ENCODE data around the gene ARHGEF16.

Gene ARHGEF16

GRCh38 chr1:3501856-3502640 lies 47.6 kb downstream of the ARHGEF16 start:
- FAIRE-seq (no peak), DNase-seq (ENCODE audit: low spot score) (no peak)

DNA sequence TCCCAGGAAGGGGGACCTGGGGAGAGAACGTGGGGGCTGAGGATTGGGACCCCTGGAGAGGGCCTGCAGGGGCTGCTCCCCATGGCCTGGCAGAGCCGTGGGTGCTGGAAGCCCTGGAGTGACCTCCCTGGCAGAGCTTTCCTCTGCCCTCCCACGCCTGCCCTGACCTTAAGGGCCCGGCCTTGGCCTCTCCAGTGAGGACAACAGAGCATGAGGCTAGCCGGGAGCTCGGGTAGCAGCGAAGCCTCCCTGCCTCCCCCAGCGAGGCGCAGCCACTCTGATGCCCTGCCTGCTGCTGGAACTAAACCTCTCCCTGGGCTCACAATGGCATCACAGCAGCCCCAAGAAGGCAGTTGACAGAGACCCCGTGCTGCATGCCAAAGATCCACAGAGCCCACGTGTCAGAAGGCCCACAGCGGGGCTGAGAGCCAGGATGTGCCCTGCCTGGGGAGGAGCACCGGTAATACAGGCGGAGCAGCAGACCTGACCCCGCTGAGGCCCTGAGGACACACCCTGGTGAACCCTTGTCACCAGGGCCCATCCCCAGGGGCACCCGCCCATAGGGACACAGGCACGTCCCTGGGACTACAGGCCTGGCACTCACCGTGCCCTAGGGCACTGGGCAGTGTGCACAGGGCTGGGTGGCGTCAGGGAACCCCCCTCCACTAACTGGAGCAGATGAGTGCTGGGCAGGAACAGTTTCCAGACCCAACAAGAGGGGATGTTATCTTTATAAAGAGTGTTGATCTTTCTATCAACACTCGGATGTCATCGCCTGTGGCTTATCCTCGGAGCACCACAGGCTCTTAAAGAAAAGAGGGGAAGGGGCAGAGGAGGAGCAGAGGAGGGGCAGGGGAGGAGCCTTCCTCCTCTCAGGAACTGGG lies 48.4 kb downstream of the ARHGEF16 start:
- FAIRE-seq (no peak), DNase-seq (ENCODE audit: low spot score) (no peak)

- no peak for FAIRE-seq
- no peak for DNase-seq (ENCODE audit: low spot score)
These were observed 49.0 kb downstream of the ARHGEF16 start for GRCh38 chr1:3503525-3503886.

- peak; percentile 93 for FAIRE-seq
- peak; percentile 97 for DNase-seq (ENCODE audit: low spot score)
These were observed 49.8 kb downstream of the ARHGEF16 start for GRCh38 chr1:3504151-3504821.

DNA sequence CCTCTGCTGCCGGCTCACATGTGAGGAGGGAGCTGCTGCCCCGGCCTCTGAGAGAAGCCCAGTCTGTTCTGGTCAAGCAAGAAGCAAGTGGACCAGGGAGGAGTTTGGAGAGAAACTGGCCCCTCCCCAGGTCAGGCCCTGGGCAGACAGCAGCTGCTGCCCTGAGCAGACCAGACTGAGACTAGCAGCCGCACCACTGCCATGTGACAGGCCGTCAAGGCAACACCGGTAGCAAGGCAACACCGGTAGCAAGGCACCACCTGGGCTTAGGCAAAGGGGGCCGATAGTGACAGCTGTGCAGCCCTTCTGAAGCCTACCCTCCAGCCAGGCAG lies 50.3 kb downstream of the ARHGEF16 start:
- no peak for FAIRE-seq

DNA sequence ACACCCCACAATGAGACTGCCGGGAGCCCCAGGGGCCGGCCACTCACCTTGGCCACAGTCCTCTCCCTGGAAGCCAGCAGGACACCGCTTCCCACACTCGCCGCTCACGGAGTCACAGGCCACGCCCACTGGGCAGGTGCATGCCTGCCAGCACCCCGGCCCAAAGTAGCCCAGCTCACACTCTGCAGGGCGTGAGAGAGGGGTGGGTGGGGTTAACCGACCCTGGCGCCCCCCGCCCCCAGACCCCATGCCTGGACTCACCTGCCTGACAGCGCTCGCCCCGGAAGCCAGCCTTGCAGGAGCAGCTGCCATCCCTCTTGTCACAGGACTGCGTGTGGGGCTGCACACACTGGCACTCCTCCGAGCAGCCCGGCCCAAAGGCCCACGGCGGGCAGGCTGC lies 50.7 kb downstream of the ARHGEF16 start:
- DNase-seq (ENCODE audit: low spot score), result no peak
- FAIRE-seq, result no peak

More for the DNA sequence above, 50.3 kb downstream of the ARHGEF16 start:
- DNase-seq (ENCODE audit: low spot score), result peak; percentile 36

GRCh38 chr1:3506041-3506440 lies 51.6 kb downstream of the ARHGEF16 start:
- FAIRE-seq, result no peak
- DNase-seq (ENCODE audit: low spot score), result no peak

- FAIRE-seq (no peak), DNase-seq (ENCODE audit: low spot score) (no peak)
These were observed 52.5 kb downstream of the ARHGEF16 start for GRCh38 chr1:3506943-3507342.

DNA sequence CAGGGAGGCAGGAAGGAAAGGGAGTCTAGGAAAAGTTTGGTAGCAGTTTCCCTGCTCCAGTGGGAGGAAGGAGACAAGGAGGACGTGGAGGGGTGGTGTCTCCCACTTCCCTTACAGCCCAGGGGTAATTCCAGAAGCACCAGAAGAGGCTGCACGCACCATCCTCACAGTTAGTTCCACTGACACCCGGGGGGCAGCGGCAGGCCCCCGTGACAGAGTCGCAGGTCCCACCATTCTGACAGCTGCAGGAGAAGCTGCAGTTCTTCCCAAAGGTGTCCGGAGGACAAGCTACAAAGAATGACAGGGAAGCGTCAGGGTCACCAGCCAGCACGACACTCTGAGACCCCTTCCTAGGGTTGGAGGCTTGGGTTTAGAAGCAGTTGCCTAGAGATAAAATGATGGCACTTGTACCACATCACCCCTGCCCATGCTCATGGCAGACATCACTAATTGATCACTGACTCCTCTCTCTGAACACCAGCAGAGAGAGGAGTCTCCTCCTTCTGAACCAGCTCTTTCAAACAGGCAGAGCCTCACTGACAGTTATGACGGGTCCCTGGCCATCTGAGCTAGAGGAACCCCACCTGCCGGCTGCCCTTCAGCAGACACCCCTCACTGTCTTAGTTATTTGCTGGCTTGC lies 53.3 kb downstream of the ARHGEF16 start:
- no peak for DNase-seq (ENCODE audit: low spot score)
- no peak for FAIRE-seq

DNA sequence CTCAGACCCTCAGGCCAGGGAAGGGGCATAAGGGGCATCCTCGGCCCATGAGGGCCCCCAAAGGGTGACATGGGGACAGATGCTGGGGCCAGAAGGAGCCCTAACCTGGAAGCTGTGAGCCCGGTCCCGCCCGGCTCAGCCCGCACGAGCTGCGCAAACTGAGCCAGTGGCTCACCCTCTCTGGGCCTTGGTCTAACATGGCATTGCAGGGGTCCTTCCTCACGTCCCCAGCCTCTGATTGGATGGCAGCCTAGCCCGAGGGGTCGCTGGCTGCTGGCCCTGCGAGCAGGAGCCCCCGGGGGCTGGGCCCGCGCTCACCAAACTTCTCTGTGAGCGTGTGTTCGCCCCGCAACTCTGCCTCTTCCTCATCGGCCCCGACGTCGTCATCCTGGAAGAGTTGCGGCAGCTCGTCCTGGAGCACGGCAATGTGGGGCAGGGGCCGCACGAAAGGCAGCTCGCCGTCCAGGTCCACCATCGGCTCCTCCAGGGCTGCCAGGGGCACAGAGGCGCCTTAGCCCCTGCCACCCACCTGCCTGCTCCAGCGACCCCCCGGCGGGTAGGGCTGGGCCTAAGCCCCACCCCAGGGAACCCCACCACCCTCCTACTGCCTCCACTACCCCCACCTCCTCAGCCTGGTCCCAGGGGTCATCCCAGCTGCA lies 54.4 kb downstream of the ARHGEF16 start:
- no peak for FAIRE-seq
- no peak for DNase-seq (ENCODE audit: low spot score)

DNA sequence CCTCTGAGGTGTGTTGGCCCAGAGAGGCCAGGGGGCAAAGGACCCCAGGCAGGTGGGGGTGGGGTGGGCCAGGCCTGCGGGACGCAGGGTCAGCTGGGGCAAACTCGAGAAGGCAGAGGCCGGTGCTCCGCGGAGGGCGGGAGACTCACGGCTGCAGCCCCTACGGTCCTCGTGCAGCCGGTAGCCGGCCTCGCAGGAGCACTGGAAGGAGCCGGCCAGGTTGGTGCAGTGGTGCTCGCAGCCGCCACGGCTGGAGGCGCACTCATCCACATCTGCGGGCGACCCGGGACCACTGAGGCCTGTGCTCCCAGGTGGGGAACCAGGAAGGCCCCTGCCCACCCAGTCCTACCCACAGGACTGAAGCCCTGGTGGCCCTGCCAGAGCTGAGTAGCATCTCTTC lies 55.3 kb downstream of the ARHGEF16 start:
- DNase-seq (ENCODE audit: low spot score) (no peak), FAIRE-seq (no peak)

GRCh38 chr1:3510136-3510955 lies 55.9 kb downstream of the ARHGEF16 start:
- FAIRE-seq (peak; percentile 94), DNase-seq (ENCODE audit: low spot score) (peak; percentile 93)

GRCh38 chr1:3510956-3511250 lies 56.4 kb downstream of the ARHGEF16 start:
- no peak for FAIRE-seq
- DNase-seq (ENCODE audit: low spot score), result no peak

GRCh38 chr1:3511306-3511705 lies 56.8 kb downstream of the ARHGEF16 start:
- FAIRE-seq (no peak), DNase-seq (ENCODE audit: low spot score) (no peak)

- FAIRE-seq, result no peak
- no peak for DNase-seq (ENCODE audit: low spot score)
These were observed 57.4 kb downstream of the ARHGEF16 start for GRCh38 chr1:3511856-3512255.

- FAIRE-seq (no peak), DNase-seq (ENCODE audit: low spot score) (no peak)
These were observed 59.9 kb downstream of the ARHGEF16 start for GRCh38 chr1:3514404-3514803.

GRCh38 chr1:3515272-3515671 lies 60.8 kb downstream of the ARHGEF16 start:
- DNase-seq (ENCODE audit: low spot score) (no peak), FAIRE-seq (no peak)

DNA sequence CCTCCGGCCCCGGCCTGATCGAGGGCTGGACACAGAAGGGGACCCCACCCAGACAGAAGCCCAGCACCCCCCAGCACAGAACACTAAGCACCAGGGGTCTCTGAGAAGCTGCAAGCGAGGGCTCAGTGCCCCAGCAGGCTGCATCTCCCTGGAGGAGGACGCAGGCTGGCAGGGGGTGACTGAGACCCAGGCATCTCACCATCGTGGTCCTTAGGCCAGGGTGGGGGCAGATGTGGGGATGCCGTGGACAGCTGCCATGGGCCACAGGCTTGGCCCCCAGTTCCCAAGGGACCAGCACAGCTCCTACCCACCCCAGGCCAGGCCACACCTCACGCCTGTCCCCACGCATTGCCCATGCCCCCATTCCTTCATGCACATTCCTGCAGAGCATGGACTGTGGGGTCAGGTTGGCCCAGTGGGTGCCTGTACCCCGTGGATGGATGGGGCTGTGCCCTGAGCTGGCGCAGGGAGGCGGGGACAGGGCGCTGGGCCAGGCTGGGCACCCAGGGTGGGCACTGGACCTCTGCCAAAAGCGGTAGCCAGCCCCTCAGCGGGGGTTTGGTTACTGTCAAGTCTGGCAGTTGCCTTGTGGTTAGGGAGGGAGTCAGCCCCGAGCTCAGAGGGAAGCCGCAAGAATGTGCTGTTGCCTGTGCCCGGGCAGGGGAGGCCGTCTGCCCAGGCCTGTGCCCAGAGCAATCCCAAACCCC lies 61.5 kb downstream of the ARHGEF16 start:
- peak; percentile 89 for FAIRE-seq
- peak; percentile 93 for DNase-seq (ENCODE audit: low spot score)

GRCh38 chr1:3516481-3516869 lies 62.0 kb downstream of the ARHGEF16 start:
- no peak for DNase-seq (ENCODE audit: low spot score)
- FAIRE-seq, result no peak
